GM19240 (cell line): ENCODE results near the gene HNRNPM.
"Not testable (repeated sequence)": the region's sequence is repeated elsewhere in the genome, so short reads cannot be mapped to it uniquely, and the experiment has no call there.

ENCODE experiments used
- DNase-seq: peaks from one replicate; pipeline ENCODE4 v3.0.0; 2011; ENCODE audit warnings: low spot score; ENCODE audit not compliant: insufficient read length

The HNRNPM gene

GRCh38 chr19:8444677-8445487 is at the start of gene HNRNPM:
HNRNPM (plus strand) TSS chr19:8444975; CDS start chr19:8444999, 24 bp downstream.
- DNase-seq: peak; percentile 94

- DNase-seq: no peak
Measured at GRCh38 chr19:8395621-8396082, 49.1 kb upstream of the HNRNPM start.

GRCh38 chr19:8396185-8396562 is 48.6 kb upstream of the HNRNPM start:
- no peak for DNase-seq

- DNase-seq: peak; percentile 42
Measured at GRCh38 chr19:8396563-8397203, 48.1 kb upstream of the HNRNPM start.

GRCh38 chr19:8397271-8397670 is 47.5 kb upstream of the HNRNPM start:
- DNase-seq: no peak

- DNase-seq: no peak
Measured at GRCh38 chr19:8397746-8398310, 46.9 kb upstream of the HNRNPM start.

- DNase-seq: no peak
Measured at GRCh38 chr19:8398311-8398771, 46.4 kb upstream of the HNRNPM start.

GRCh38 chr19:8399681-8400188 is 45.0 kb upstream of the HNRNPM start:
- DNase-seq: no peak

GRCh38 chr19:8401981-8402411 is 42.8 kb upstream of the HNRNPM start:
- DNase-seq: no peak

GRCh38 chr19:8403098-8403819 is 41.5 kb upstream of the HNRNPM start:
- no peak for DNase-seq

- DNase-seq: no peak
Measured at GRCh38 chr19:8403820-8404109, 41.0 kb upstream of the HNRNPM start.

GRCh38 chr19:8404391-8405151 is 40.2 kb upstream of the HNRNPM start:
- no peak for DNase-seq

GRCh38 chr19:8410718-8411117 is 34.1 kb upstream of the HNRNPM start:
- not testable (repeated sequence) for DNase-seq

GRCh38 chr19:8412783-8413628 is 31.8 kb upstream of the HNRNPM start, which contains the start of gene MARCHF2:
MARCHF2 (plus strand) TSS chr19:8413305; CDS start chr19:8421841, 8,536 bp downstream.
- peak; percentile 98 for DNase-seq

- no peak for DNase-seq
Measured at GRCh38 chr19:8413629-8413995, 31.2 kb upstream of the HNRNPM start.

GRCh38 chr19:8416796-8417195 is 28.0 kb upstream of the HNRNPM start:
- no peak for DNase-seq

- no peak for DNase-seq
Measured at GRCh38 chr19:8421484-8422461, 23.0 kb upstream of the HNRNPM start.

GRCh38 chr19:8423817-8424223 is 21.0 kb upstream of the HNRNPM start:
- no peak for DNase-seq

GRCh38 chr19:8425331-8425730 is 19.4 kb upstream of the HNRNPM start:
- not testable (repeated sequence) for DNase-seq
